ENCODE results near the gene AKNAD1.

- TF ChIP-seq GATA2 (IDR thresholded peaks at IDR 0.05; ENCODE audit: low read depth, low read length), result no peak
- no peak for TF ChIP-seq GATA3 (IDR thresholded peaks at IDR 0.05; ENCODE audit: low read depth, low read length)
Observed at GRCh38 chr1:108893141-108893530, 36.2 kb upstream of the AKNAD1 start.

Data from SH-SY5Y (cell line).